Endodermal cell (in vitro differentiated cells): ENCODE measurements around the gene HKDC1. TPM values are rescaled to one million over a fixed set of nuclear protein-coding genes. Genes with fewer than 3 reads are reported as not detected.
"Not testable (repeated sequence)": the region's sequence is repeated elsewhere in the genome, so short reads cannot be mapped to it uniquely, and the experiment has no call there.

Experiments
- DNase-seq: peaks from one replicate; pipeline ENCODE4 v3.0.0-alpha.2; 2017
- H3K27ac ChIP-seq: 2 replicates; pipeline ENCODE4 v1.5.1; 2013; ENCODE audit warnings: mild to moderate bottlenecking, low read depth, low read length, moderate library complexity
- H3K27me3 ChIP-seq: 2 replicates; pipeline ENCODE4 v1.6.1; 2013; ENCODE audit warnings: mild to moderate bottlenecking, low read length, moderate library complexity; ENCODE audit not compliant: insufficient read depth, control insufficient read depth, poor library complexity, severe bottlenecking
- H3K36me3 ChIP-seq: 2 replicates; pipeline ENCODE4 v1.7.0; 2013; ENCODE audit warnings: mild to moderate bottlenecking, low read length, moderate library complexity; ENCODE audit not compliant: control insufficient read depth, insufficient read depth
- H3K4me1 ChIP-seq: one replicate; pipeline ENCODE4 v1.7.0; 2013; ENCODE audit warnings: low read length; ENCODE audit not compliant: control insufficient read depth, insufficient read depth
- H3K4me3 ChIP-seq: 2 replicates; pipeline ENCODE4 v1.5.1; 2013; ENCODE audit warnings: mild to moderate bottlenecking, low read length, moderate library complexity
- H3K9ac ChIP-seq: 2 replicates; pipeline ENCODE4 v1.6.1; 2013; ENCODE audit warnings: mild to moderate bottlenecking, low read length, moderate library complexity; ENCODE audit not compliant: poor library complexity, severe bottlenecking; ENCODE audit errors: extremely low read depth
- H3K9me3 ChIP-seq: 2 replicates; pipeline ENCODE4 v1.6.1; 2013; ENCODE audit warnings: mild to moderate bottlenecking, low read length, moderate library complexity; ENCODE audit not compliant: control insufficient read depth
- H3K27ac Mint-ChIP-seq: 2 replicates; pipeline ENCODE4 v1.8.0; 2020; ENCODE audit warnings: mixed read lengths
- H3K27me3 Mint-ChIP-seq: 2 replicates; pipeline ENCODE4 v1.8.0; 2021; ENCODE audit warnings: mild to moderate bottlenecking, mixed read lengths; ENCODE audit not compliant: insufficient read depth
- H3K36me3 Mint-ChIP-seq: 2 replicates; pipeline ENCODE4 v1.8.0; 2020; ENCODE audit warnings: low read depth, mixed read lengths
- H3K4me1 Mint-ChIP-seq: 2 replicates; pipeline ENCODE4 v1.8.0; 2020; ENCODE audit warnings: mixed read lengths
- H3K4me3 Mint-ChIP-seq: 2 replicates; pipeline ENCODE4 v1.8.0; 2020; ENCODE audit warnings: mild to moderate bottlenecking, moderate library complexity, mixed read lengths
- H3K9me3 Mint-ChIP-seq: 2 replicates; pipeline ENCODE4 v1.8.0; 2020; ENCODE audit warnings: mild to moderate bottlenecking, mixed read lengths
- CTCF ChIP-seq: fragments of 200-600 bp; sonication (generic); conservative IDR thresholded peaks from 2 replicates; pipeline ENCODE4 v1.5.0; 2021; ENCODE audit warnings: antibody characterized with exemption, mild to moderate bottlenecking
- WGBS, 2 experiments: methylation state at CpG; one replicate each; pipeline versions ENCODE4 v1.1.5 to v1.1.7; 2013; ENCODE audit warnings: missing lambda C conversion rate in 2 of 2, mixed read lengths in 1 of 2; ENCODE audit not compliant: insufficient coverage in 1 of 2, insufficient read length in 1 of 2; 5-methylcytosine and 5-hydroxymethylcytosine counted together
- total RNA-seq, 2 donors: library from RNA; stranded (reverse); fragmentation: NEBNext Ultra II Directional in 1 of 2; extraction: Animal tissue kit (Norgen Biotek cat#: 25700) in 1 of 2; gene quantifications; 2 replicates in 1 of 2; 3 replicates in 1 of 2; pipeline ENCODE4 v1.2.1, GENCODE V29; 2021

The HKDC1 gene
- total RNA-seq, 2 donors from 2014 or later, result 0.22 TPM; not detected in 1

DNA sequence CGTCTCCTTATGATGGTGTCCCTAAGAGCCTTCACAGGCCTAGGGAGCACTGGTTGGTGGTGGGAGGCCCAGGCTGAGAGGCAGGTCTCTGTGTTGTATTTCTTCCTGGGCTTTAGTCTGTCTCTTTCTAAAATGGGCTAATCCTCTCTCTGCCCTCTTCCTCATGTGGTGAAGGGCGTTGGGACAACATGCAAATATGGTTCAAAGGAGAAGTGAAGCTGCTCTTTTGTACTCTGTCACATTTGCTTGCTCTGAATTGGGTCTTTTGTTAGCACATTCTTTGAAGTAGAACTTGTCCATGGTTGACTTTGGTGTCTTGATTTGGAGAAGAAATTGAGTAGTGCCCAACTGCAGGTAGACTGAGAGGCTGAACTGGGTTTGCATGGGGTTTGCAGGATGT is 59.0 kb downstream of the HKDC1 start:
- no peaks in the 10 kb centered on the region for H3K36me3 Mint-ChIP-seq
- H3K9me3 Mint-ChIP-seq, result no peaks in the 10 kb centered on the region
- Histone ChIP-seq H3K27ac (no peak overlapping the region), H3K4me1 (peaks cover 5% of the 10 kb centered on the region), H3K9ac (no peak overlapping the region), H3K4me3 (no peak overlapping the region), H3K27me3 (no peaks in the 10 kb centered on the region), H3K9me3 (no peaks in the 10 kb centered on the region), H3K36me3 (no peaks in the 10 kb centered on the region)
- H3K27ac Mint-ChIP-seq, result no peak overlapping the region
- 100% methylated on average over 1 to 2 of the region's 2 CpGs for WGBS, 2 experiments
- H3K4me3 Mint-ChIP-seq, result no peak overlapping the region
- peaks cover 9% of the 10 kb centered on the region for H3K27me3 Mint-ChIP-seq
- peaks cover 9% of the 10 kb centered on the region for H3K4me1 Mint-ChIP-seq
- no peak for DNase-seq
- no peak for TF ChIP-seq CTCF

DNA sequence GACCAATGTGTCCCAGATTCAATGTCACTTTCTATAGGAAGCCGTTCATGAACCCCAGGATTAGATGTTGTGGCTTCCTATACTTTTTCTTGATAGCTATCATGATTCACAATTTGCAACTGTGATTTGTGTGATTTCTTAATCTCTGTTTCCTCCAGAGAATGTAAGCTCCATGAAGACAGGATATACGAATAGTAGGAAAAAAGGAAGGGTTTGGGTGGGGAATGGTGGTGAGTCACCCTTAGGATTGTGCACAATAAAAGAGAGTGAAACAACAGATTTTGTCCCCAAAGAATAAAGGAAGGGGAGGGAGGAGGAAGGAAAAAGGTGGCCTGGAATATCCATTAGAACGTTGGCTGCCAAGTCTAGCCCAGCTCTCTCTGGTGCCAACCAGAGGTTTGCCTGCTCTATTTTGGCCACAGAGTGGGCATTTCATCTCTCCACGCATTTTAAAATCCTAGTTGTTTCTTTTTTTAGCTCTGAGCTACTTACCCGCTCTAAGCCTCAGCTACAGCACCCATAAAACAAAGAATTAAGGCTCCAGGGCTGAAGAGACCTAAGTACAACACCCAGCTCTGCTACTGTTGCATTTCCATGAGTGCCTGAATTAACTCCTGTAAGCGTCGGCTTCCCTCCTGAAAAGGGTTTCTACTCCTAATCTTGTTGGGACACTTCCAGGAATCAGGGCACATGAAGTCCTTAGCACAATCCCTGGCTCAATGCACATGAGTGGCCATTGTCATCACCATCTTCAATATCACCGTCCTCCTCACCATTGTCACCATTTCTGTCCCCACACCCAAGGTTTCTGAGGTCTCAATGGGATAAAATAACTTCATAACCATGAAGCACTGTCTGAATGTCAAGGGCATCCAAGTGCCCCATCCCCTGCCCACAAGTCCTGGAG is 61.6 kb downstream of the HKDC1 start:
- WGBS, 2 experiments, result 89 to 97% methylated on average over 6 to 8 of the region's 8 CpGs
- Histone ChIP-seq H3K4me1 (peaks cover 5% of the 10 kb centered on the region), H3K27me3 (no peaks in the 10 kb centered on the region), H3K4me3 (no peak overlapping the region), H3K36me3 (no peaks in the 10 kb centered on the region), H3K27ac (no peak overlapping the region), H3K9ac (no peak overlapping the region), H3K9me3 (no peaks in the 10 kb centered on the region)
- Mint-ChIP-seq H3K36me3 (no peaks in the 10 kb centered on the region), H3K27me3 (peaks cover 9% of the 10 kb centered on the region), H3K4me3 (no peak overlapping the region), H3K27ac (no peak overlapping the region), H3K4me1 (peaks cover 15% of the 10 kb centered on the region), H3K9me3 (no peaks in the 10 kb centered on the region)
- no peak for TF ChIP-seq CTCF
- no peak for DNase-seq

GRCh38 chr10:69284402-69284801 is 64.3 kb downstream of the HKDC1 start:
- not testable (repeated sequence) for H3K27ac Mint-ChIP-seq, H3K4me1 ChIP-seq, H3K27me3 ChIP-seq, H3K9ac ChIP-seq, H3K9me3 ChIP-seq, DNase-seq, H3K4me3 ChIP-seq, H3K4me1 Mint-ChIP-seq, H3K9me3 Mint-ChIP-seq, H3K4me3 Mint-ChIP-seq, H3K27me3 Mint-ChIP-seq, H3K36me3 ChIP-seq, H3K36me3 Mint-ChIP-seq, H3K27ac ChIP-seq
- 92 to 95% methylated on average over 6 of the region's 6 CpGs for WGBS, 2 experiments
